H4 (cell line): Measurements from ENCODE around the gene INPP5A. TPM values are rescaled to one million over a fixed set of nuclear protein-coding genes. Genes with fewer than 3 reads are reported as not detected.

Source experiments
- DNase-seq: peaks from one replicate; pipeline ENCODE4 v3.0.0-alpha.2; 2015; ENCODE audit warnings: low spot score
- total RNA-seq: library from RNA; depleted of rRNA; stranded (reverse); fragments of >200 nt; shearing (Covaris generic); gene quantifications from 2 replicates; pipeline ENCODE4 v1.2.3, GENCODE V29; 2014

Gene INPP5A
- total RNA-seq, 1 experiment from 2014 or later: 21.0 TPM

DNA sequence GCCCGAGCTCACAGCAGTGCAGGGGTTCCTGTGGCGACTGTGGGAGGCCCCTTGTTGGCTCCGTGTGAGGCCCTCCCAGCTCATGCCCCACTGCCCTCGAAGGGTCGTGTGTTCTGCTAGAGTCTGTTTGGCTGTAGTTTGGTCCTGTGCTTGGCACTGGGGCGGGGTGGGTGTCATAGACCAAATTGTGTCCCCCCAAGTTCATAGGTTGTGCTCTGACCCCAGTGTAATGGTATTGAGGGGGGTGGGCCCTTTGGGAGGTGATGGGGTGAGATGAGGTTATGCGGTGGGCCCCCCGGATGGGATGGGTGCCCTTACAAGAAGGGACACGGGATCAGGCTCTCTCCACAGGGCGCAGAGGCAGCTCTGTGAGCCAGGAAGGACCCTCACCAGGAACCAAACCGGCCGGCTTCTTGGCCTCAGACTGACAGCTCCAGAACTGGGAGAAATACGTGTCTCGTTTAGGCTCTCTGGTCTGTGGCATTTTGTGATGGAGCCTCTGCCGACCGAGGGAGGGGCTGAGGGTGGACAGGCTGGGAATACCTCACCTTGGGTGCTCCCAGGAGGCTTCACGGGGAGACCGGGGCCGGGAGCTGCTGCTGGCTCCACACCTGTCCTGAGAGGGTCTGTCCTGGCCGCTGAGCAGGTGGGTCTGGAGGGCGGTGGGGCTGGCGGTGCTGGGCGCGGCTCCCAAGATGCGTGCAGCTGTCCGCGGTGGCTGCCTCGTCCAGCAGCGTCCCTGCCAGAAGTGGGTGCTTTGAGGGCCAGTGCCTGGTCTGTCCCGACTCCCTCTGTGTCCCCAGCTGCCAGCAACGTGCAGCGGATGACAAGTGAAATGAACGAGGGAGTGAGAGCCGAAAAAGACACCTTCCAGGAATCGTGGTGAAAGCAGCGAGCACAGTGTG, 89.4 kb downstream of the INPP5A start:
- DNase-seq: no peak

DNA sequence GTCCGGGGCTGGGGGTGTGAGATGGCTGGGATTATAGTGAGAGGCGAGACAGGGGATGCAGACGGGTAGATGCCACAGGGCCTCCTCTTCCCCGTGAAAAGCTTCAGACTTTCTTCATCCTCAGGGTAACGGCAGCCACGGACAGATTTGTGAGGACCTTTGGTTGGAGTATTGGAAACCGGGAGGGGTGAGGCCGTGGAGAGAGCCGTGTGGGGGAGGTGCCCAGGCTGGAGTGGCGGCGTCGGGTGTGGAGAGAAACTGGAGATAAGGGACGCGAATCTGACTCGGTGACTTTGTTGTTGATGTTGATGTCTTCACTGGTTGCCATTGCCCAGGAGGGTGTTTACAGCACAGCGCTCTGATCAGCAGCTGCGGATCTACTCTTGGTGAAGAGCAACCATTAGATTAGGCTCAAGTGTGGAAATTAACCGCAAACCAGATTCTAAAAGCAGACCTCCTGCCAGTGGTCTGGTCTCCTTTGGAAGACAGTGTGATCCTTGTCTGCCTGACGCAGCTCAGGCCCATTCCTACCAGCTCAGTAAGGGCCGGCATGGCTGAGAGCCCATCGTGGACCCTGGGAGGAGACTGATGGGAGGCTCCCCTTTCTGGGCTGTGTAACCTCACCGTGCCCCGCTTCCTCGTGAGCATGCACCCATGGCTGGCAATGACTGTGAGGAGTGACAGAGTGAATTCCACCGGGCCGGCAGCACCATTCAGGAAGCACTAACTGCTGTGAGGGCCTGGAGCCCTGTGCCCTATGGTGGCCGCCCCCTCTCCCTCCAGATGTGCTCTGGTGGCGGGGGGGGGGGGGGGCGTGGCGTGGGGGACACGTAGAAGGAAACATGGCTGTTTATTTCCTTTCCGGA, 90.3 kb downstream of the INPP5A start:
- DNase-seq: no peak

GRCh38 chr10:132628966-132629900, 91.6 kb downstream of the INPP5A start:
- no peak for DNase-seq

GRCh38 chr10:132630156-132630555, 92.6 kb downstream of the INPP5A start:
- no peak for DNase-seq

DNA sequence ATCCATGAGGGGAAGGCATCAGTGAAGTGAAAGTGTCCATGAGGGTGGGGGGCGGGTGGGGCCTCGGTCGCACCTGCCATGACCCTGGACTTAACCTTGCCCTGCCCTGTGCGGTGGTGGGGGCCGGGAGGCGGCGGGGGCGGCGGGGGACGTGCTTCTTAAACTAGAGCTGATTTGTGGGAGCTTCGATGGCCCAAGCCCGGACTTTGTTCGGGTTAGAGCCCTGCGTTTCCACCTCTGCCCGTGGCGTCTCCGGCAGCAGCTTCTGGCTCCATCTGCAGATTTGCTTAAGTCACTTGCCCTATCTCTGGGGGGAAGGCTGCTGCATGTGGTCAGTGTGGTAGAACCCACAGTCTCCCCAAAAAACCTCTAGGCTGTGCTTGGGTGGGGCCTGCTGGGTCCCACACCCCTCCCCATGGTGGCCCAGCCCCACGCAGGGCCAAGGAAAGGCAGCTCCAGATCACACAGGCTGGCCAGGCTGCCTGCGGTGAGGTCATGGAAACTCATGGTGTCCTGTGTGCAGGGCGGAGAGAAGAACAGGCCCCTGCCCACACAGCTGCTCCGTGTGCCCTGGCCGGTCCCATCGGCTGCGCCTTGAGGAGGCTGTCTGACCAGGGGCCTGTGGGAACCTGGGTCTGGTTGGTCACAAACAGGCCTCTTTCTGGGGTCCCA, 93.2 kb downstream of the INPP5A start:
- DNase-seq: no peak

DNA sequence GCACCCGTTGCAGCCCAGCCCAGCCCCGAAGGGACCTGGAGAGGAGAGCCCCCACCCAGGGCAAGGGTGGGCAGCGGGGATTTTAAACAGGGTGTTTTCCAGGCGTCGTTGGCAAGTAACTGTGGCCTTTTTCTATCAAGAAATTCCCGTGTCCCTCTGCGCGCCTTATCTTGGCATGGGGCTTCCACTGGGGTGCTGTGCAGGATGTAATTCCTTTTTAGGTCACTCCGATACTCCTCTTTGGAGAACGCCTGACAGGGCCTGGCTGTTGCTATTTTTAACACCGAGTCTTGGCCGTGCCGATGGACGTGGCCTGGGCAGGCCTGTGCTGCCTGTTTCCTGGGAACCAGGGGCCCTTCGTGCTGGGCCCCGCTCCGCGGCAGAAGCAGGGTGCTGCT, 93.8 kb downstream of the INPP5A start:
- DNase-seq: no peak

DNA sequence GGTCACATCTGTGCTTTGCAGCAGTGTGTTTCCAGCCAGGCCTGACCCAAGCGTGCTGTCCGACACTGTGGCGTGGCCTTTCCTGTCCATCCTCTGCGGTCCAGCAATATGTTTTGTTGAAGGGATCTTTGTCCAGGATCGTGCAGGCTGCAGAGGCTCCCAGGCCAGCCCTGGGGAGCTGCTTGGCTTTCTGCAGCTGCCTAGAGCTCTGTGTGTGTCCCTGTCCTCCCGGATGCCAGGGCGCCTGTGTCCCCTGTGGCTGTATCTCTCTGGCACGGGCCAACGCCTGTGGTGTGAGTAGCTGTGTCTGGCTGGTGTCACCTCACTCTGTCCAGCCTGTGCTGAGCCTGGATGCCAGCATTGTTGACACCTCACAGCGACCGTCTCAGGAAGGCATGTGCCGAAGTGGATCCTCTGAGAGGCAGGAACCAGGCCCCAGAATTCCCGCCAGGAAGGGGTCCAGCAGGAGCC, 94.5 kb downstream of the INPP5A start:
- DNase-seq: no peak

- no peak for DNase-seq
These were observed 95.5 kb downstream of the INPP5A start for GRCh38 chr10:132632851-132633684.

- DNase-seq: no peak
These were observed 96.8 kb downstream of the INPP5A start for GRCh38 chr10:132634241-132634946.

GRCh38 chr10:132634947-132635271, 97.3 kb downstream of the INPP5A start:
- no peak for DNase-seq

GRCh38 chr10:132636358-132636757, 98.8 kb downstream of the INPP5A start:
- no peak for DNase-seq

DNA sequence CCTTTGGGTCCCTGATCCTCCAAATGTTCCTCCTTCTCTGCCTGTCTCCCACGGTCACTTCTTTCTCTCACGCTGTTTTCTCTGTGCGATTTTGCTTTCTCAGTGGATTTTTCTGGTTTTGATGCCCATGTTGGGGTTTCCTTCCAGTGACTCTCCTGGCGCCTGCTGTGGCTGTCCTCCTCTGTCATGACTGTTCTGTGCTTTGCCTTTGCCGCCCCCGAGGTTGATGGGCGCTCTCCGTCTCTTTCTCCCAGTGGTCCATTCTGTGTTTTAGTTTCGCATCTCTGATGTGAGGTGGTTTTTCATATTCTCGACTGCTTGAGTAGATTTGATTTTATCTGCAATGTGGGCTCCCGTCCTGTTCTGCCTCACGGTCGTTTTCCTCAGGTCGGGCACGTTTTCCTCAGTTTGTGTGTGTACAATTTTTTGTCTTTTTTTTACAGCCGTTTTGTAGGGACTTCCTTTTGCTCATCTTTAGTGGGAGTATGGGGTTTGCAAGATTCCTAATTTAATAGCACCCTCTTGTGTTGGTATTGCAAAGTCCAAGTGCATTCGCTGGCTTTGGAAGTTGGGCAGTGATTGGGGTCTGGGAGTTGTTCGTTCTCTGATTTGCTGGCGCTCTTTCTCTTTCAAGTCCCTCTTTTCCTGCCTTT, 100.0 kb downstream of the INPP5A start:
- DNase-seq: peak; percentile 44

DNA sequence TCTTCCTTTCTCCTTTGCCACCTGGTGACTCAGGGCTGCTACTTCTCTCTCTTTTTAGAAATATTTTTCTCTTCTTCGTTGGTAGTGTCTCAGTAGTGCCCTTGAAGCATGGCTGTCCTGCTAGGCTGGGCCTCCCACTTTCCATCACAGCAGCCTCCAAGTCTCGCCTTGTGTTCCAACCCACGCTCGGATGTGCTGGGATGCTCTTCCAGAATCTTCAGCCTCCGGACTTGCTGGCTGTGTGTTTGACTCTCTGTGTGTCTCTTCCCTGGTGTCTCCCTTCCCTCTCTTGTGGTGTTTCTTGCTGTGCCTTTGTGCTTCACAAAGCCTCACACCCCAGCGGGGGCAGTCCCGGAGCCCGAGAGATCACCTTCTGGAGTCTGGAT, 100.5 kb downstream of the INPP5A start:
- no peak for DNase-seq

DNA sequence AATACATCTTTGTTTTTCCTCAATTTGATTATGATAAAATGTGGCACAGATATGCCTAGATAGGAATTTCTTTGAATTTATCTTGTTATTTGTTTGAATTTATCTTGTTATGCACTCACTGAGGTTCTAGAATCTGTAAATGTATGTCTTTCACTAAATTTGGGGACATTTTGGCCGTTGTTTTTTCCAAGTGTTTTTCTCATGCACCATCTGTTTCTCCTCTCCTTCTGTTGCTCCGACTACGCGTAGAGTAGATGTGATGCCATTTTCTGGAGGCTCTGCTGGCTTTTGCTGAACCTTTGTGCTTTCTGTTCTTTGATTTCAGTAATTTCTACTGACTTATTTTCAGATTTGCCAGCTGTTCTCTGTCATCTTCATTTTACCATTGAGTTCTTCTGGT, 101.9 kb downstream of the INPP5A start:
- DNase-seq: no peak

- no peak for DNase-seq
These were observed 102.9 kb downstream of the INPP5A start for GRCh38 chr10:132640326-132641125.

GRCh38 chr10:132641401-132641800, 103.8 kb downstream of the INPP5A start:
- DNase-seq: no peak

DNA sequence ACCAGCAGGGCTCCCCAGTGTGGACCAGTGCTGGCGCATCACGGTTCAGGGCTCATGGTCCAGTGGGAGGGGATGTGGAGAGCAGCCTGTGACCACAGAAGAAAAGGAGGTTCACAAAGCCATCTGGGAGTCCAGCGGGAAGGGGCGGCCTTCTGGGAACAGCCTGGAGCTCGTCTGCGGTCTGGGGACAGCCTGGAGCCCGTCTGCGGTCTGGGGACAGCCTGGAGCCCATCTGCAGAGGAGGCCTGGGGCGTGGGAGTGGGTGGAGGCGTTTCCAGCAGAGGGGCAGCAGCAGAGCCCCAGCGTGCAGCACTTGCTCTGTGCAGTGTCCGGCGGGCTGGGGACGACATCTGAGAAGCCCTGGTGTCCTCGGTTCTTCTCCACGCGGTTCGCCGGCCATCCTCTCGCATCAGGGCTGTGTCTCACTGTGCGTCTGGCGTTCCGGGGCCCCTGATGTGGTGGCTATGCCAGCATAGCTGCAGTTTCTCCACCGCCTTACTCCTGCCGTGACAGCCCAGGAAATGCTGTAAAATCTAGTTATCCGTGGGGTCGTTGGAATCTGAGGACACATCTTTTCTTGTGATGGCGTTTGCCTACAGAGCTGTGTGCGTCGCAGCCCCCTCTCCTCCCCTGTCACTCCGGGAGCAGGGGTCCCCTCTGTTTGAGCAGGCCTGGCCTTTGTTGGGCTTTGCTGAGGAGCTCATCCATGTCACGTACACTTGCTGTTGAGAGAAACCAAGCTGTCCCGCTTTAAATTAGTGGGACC, 104.6 kb downstream of the INPP5A start:
- DNase-seq: no peak

DNA sequence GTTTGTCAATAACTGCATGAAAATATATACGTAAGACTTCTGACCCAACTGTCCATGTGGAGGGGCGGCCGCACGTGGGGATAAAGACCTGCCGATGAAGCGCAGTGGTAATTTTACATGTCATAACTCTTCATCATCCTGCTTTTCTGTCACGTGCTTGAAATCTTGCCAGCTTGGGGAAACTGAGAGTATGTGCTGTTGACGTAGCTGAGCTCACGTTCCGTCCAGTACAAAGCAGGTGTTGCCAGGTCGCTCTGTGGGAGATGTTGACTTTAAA, 105.1 kb downstream of the INPP5A start:
- no peak for DNase-seq
